Mucosa of rectum (tissue), 2 donors: ENCODE measurements around the gene EPGN.

Source experiments
- H3K27ac ChIP-seq, 2 donors: one replicate each; pipeline ENCODE4 v1.7.0; 2013; ENCODE audit warnings: inconsistent platforms in 2 of 2, low read depth in 2 of 2, low read length in 2 of 2
- H3K27me3 ChIP-seq, 2 donors: one replicate each; pipeline ENCODE4 v1.7.0; 2013; ENCODE audit warnings: low read length in 2 of 2; ENCODE audit not compliant: control insufficient read depth in 2 of 2, insufficient read depth in 2 of 2
- H3K36me3 ChIP-seq, 2 donors: one replicate each; pipeline ENCODE4 v1.7.0; 2013; ENCODE audit warnings: low read length in 2 of 2; ENCODE audit not compliant: control insufficient read depth in 2 of 2, insufficient read depth in 2 of 2
- H3K4me1 ChIP-seq, 2 donors: one replicate each; pipeline ENCODE4 v1.7.0; 2013; ENCODE audit warnings: low read length in 2 of 2, mild to moderate bottlenecking in 1 of 2; ENCODE audit not compliant: control insufficient read depth in 2 of 2, insufficient read depth in 2 of 2
- H3K4me3 ChIP-seq, 2 donors: one replicate each; pipeline ENCODE4 v1.7.0; 2013; ENCODE audit warnings: low read length in 2 of 2
- H3K9ac ChIP-seq, 2 donors: one replicate each; pipeline ENCODE4 v1.7.0; 2013; ENCODE audit warnings: low read length in 2 of 2, low read depth in 1 of 2, mild to moderate bottlenecking in 1 of 2
- H3K9me3 ChIP-seq, 2 donors: one replicate each; pipeline ENCODE4 v1.7.0; 2013; ENCODE audit warnings: low read length in 2 of 2; ENCODE audit not compliant: control insufficient read depth in 2 of 2
- donor health status: healthy.
- donor health status: Normal muscosa, but diverticular disease.

EPGN gene

DNA sequence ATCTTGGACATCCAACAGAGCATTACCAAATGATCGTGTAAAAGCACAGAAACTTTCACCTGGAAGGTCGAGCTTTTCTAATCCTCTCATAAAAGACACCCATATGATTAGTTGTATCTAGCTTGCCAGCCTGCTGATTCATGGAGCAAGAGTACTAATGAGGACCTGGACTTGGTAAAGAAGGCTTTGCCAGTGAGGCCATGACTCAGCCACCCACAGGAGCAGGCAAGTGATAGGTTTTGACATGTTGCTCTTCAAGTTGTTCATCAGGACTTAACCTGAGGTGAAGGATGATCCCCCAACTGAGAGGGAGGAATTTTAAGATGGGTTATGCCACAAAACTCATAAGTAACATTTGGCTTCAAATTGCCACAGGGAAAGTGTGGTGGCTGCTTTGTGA lies 24.7 kb upstream of the EPGN start:
- Histone ChIP-seq H3K27ac (no peak overlapping the region), H3K27me3 (no peaks in the 10 kb centered on the region), H3K9ac (no peak overlapping the region), H3K4me1 (no peaks in the 10 kb centered on the region), H3K36me3 (no peaks in the 10 kb centered on the region), H3K4me3 (no peak overlapping the region), H3K9me3 (no peaks in the 10 kb centered on the region)

DNA sequence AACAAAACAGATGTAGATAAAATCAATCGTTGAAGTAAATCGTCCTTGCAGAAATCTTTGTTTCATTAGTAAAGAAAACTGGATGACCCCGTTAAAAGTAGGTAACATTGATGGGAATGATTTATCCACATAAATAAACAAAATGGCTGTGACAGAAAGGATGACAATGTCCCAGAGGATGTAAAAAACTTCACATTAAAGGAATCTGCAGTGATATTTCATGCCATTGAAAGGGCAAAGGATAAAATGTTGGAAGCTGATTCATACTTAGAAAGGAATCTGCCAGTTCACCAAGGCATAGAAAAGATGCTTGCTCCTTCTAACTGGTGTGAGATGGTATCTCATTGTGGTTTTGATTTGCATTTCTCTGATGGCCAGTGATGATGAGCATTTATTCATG lies 24.2 kb upstream of the EPGN start:
- Histone ChIP-seq H3K9me3 (no peaks in the 10 kb centered on the region), H3K9ac (no peak overlapping the region), H3K4me3 (no peak overlapping the region), H3K27me3 (no peaks in the 10 kb centered on the region), H3K4me1 (no peaks in the 10 kb centered on the region), H3K27ac (no peak overlapping the region), H3K36me3 (no peaks in the 10 kb centered on the region)

DNA sequence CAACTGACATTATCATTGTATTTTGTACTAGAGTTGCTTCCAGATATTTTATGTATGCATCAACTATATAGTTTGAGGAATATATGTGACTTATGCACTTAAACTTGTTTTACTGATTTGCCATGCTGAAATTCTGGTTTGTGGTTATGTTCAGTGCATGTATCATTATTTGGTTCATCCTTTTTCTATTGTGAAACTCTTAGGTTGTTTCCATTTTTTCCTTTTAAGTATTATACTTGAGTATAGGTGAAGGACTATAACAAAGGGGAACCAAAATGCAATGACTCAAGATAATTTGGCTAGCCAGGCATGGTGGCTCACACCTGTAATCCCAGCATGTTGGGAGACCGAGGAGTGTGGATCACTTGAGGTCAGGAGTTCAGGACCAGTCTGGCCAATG lies 21.1 kb upstream of the EPGN start:
- Histone ChIP-seq H3K36me3 (no peaks in the 10 kb centered on the region), H3K9ac (no peak overlapping the region), H3K4me1 (no peaks in the 10 kb centered on the region), H3K9me3 (no peaks in the 10 kb centered on the region), H3K27ac (no peak overlapping the region), H3K27me3 (no peaks in the 10 kb centered on the region), H3K4me3 (no peak overlapping the region)

DNA sequence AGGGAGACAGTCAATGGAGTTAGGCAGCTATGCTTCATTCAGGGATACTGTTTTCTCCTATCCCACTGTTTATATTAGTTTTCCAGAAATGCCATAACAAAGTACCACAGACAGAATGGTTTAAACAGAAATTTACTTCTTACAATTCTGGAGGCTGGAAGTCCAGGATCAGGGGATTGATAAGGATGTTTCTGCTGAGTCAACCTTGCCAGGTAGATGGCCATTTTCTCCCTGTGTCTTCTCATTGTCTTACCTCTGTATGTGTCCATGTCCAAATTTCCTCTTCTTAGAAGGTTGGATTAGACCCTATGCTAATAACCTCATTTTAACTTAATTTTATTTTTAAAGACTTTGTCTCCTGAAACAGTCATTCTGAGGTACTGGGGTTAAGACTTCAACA lies 20.5 kb upstream of the EPGN start:
- Histone ChIP-seq H3K9me3 (no peaks in the 10 kb centered on the region), H3K4me1 (no peaks in the 10 kb centered on the region), H3K27me3 (no peaks in the 10 kb centered on the region), H3K4me3 (no peak overlapping the region), H3K9ac (no peak overlapping the region), H3K36me3 (no peaks in the 10 kb centered on the region), H3K27ac (no peak overlapping the region)

DNA sequence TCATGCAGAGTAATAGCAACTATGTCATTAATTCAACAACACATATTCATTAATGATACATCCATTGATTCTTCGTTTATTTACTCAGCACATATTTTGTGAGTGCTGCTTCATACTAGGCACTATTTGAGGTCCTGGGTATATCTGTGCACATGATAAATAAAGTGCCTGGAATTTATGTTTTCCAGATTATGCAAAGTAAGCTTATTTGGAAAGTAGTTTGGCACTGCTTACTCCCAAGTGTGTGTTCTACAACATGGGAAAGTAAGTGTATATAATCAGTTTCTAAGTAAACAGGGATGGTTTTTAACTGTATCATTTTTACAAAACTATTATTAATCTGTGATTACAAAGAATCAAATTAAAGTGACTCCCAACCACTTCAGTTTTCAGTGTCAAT lies 16.8 kb upstream of the EPGN start:
- no peaks in the 10 kb centered on the region for H3K27me3 ChIP-seq
- H3K4me1 ChIP-seq: no peaks in the 10 kb centered on the region
- no peak overlapping the region for H3K27ac ChIP-seq
- no peaks in the 10 kb centered on the region for H3K36me3 ChIP-seq
- H3K9me3 ChIP-seq: no peaks in the 10 kb centered on the region
- no peak overlapping the region for H3K9ac ChIP-seq
- no peak overlapping the region for H3K4me3 ChIP-seq

DNA sequence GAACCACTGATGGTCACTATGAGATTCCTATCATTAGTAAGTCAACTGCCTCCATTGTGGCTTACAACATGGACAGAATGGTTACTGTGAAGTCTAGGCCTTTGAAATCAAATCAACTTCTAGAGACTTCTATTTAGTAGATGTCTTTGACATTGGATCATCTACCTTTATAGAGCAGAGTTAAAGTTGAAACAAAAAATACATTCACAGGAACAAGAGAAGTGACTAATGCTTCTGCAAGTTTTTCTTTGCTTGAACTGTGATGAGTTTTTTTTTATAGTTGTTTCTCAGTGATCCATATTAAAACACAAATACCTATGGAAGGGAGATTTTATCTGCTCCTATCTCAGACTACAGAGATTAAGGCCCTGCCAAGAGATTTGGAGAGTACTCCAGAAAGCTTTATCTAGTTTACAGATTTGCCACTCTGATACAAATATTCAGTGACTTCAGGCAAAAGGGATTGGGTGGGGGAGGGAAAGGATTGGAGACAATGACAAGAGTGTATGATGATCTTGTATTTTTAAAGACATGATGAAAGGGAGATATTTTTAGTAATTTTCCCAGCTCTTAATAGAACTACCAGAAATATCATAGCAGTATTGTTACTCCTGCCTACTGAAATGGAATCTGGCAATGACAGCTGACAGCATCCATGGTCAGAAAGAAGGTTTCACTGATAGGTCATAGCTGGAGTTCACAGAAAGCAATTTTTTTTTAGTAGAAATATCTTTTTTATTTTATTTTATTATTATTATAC lies 16.0 kb upstream of the EPGN start:
- H3K4me1 ChIP-seq: no peaks in the 10 kb centered on the region
- no peak overlapping the region for H3K27ac ChIP-seq
- H3K9ac ChIP-seq: no peak overlapping the region
- H3K9me3 ChIP-seq: no peaks in the 10 kb centered on the region
- H3K36me3 ChIP-seq: no peaks in the 10 kb centered on the region
- no peaks in the 10 kb centered on the region for H3K27me3 ChIP-seq
- H3K4me3 ChIP-seq: no peak overlapping the region

DNA sequence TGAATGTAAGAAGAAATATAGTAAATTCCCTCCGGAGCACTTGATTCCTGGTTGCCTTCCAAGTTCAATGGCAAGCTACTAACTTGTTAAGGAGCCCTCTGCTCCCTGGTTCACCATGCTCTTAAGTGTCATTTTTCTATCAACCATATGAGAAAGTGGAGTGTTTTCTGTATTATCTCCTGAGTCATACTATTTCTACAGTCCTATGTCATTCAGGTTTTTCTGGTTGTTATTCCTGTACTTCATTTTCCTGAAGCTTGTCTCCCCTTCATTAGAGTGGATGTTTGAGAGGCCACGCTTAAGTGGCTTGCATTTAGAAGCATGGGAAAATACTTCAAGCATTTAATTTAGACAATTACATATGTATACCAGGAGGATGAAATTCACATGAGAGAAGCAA lies 14.7 kb upstream of the EPGN start:
- Histone ChIP-seq H3K36me3 (no peaks in the 10 kb centered on the region), H3K27ac (no peak overlapping the region)

DNA sequence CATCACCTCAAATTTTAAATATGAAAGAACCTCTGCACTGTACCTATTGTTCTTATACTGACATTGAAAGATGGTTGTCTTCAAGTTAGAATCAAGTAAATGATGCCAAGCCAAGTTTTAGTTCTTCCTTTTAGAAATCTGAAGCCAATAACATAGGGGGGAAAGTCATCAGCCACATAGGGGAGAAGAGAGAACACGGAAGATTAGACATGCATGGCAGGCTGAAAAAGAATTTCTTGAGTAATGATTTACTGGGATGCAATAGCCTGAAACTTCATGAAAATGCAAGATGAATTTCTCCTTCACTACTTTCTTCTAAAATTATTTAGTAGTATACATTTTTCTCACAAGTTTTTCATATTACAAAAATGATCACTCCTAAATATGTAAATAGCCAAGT lies 13.6 kb upstream of the EPGN start:
- Histone ChIP-seq H3K27ac (no peak overlapping the region), H3K4me3 (no peak overlapping the region), H3K9me3 (no peaks in the 10 kb centered on the region)

More for the DNA sequence above, 14.7 kb upstream of the EPGN start:
- Histone ChIP-seq H3K9me3 (no peaks in the 10 kb centered on the region), H3K4me3 (no peak overlapping the region), H3K9ac (no peak overlapping the region), H3K4me1 (no peaks in the 10 kb centered on the region), H3K27me3 (no peaks in the 10 kb centered on the region)

DNA sequence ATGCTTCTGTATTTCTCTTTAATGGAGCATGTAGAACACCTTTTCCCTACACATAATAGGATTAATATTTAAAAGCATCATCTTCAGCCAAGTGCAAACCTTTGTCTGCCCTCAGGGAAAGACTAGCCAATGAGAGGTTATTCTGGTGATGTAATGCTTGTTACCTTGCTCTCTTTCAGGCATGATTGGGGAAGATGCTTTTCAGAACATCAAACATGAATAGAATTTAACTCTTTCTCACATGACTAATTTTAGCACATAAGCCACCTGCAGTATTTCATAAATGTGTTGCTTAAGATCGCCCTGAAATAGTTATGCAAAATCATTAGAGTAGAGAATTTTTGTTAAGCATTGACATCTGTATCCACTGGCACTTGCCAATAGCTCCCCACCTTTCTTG lies 10.7 kb upstream of the EPGN start:
- H3K27me3 ChIP-seq: no peaks in the 10 kb centered on the region
- H3K36me3 ChIP-seq: no peaks in the 10 kb centered on the region
- H3K9ac ChIP-seq: no peak overlapping the region
- no peak overlapping the region for H3K4me3 ChIP-seq
- H3K27ac ChIP-seq: no peak overlapping the region
- no peaks in the 10 kb centered on the region for H3K9me3 ChIP-seq
- no peaks in the 10 kb centered on the region for H3K4me1 ChIP-seq

More for the DNA sequence above, 13.6 kb upstream of the EPGN start:
- no peaks in the 10 kb centered on the region for H3K4me1 ChIP-seq
- no peak overlapping the region for H3K9ac ChIP-seq
- no peaks in the 10 kb centered on the region for H3K27me3 ChIP-seq
- no peaks in the 10 kb centered on the region for H3K36me3 ChIP-seq

DNA sequence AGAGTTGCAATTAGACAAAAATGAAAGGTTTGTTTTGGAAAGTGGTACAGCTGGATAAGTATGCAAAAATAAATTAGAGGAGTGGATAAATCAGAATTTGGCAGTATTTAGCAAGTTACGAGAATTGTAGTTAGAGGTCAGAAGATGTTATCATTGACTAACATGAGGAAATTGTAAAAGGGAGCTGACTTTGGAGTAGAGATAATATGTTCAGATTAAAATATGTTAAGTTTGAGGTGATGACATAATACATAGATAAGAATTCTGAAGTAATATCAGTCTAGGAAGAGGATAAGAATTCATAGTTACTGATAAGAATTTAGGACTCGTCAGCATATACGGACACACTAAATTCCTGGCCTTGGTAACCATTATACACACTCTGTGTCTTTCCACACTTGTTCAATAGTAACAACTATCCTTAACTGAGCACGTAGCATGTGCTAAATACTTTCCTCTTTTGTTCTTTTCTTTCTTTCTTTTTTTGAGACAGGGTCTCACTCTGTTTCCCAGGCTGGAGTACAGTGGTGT lies 4.1 kb upstream of the EPGN start:
- H3K9me3 ChIP-seq: no peaks in the 10 kb centered on the region
- H3K4me1 ChIP-seq: no peaks in the 10 kb centered on the region
- no peak overlapping the region for H3K27ac ChIP-seq

More for the DNA sequence above, 4.1 kb upstream of the EPGN start:
- H3K27me3 ChIP-seq: no peaks in the 10 kb centered on the region
- no peak overlapping the region for H3K4me3 ChIP-seq
- no peaks in the 10 kb centered on the region for H3K36me3 ChIP-seq
- no peak overlapping the region for H3K9ac ChIP-seq
